GM11168 (cell line): ENCODE data around the gene MOB2.

Source experiments
- in situ Hi-C: fragments of 300-500 bp; cut with MboI; formaldehyde crosslinking; loops from one replicate; pipeline ENCODE4 v1.12.0; 2022; ENCODE audit warnings: low sequenced_read_pairs; ENCODE audit not compliant: unreplicated experiment

The MOB2 gene

DNA sequence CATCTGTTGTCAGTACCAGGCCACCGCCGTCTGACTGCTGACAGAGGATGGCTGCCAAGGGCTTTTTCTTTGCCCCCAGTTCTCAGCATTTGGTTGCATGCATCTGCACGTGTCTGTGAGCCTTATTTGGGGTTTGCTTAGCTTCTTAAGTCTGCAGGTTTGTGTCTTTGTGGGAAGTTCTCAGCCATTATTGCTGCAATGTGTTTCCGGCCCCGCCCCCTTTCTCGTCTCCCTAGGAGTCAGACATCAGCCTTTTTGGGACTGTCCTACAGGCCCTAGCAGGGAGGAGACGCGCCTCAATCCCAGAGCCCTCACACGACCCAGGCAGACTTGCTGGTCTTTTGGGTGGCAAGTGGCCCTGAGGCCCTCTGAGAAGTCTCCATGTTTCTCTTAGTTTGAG is 8.0 kb downstream of the MOB2 start:
- in situ Hi-C loops = no loop called here

DNA sequence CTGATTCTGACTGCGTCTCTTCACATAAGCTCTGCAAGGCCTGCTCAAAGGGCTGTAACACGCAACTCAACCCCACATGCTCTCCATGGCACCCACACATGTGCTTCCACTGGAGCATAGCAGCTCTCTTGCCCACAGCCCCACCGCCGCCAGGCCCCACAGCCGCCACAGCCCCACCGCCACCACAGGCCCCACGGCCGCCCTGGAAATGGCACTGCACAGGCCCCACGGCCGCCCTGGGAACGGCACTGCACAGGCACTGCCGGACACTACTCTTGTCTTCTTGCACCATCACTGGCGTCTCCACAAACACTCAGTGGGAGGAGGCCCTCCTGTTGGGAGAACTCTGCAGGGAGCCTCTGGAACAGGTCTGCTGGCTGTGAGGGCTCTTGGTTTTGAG is 8.6 kb downstream of the MOB2 start:
- in situ Hi-C loops = no loop called here

DNA sequence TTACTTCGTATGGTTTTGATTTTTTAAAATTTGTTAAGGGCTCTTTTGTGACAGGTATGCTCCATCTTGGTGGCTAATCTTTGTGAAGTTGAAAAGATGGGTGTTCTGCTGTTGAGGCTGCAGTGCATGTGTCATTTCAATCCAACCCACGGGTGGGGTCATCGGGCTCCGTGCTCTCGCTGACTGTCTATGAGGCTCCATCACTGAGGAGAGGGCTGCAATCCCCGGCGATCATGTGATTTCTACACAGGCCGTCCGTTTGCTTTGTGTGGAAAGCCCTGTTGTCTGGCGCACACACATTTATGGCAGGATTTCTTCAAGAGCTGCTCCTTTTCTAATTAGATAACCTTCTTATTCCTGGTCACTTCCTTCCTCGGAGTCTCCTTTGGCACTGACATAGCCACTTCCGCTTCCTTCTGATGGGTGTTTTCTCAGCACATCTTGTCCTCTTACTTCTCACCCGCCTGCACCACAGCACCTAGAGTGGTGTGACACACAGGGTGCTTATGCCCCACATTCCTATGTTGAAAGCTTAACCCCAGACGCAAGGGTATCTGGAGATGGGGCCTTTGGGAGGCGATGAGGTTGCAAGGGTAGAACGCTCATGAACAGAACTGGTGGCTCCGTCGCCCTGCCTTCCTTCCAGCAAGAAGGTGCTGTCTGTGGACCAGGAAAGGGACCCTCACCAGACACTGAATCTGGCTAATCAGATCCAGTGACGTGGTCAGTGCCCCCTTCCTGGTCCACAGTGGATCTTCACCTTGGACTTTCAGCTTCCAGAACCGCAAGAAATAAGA is 9.4 kb downstream of the MOB2 start:
- in situ Hi-C loops = no loop called here

DNA sequence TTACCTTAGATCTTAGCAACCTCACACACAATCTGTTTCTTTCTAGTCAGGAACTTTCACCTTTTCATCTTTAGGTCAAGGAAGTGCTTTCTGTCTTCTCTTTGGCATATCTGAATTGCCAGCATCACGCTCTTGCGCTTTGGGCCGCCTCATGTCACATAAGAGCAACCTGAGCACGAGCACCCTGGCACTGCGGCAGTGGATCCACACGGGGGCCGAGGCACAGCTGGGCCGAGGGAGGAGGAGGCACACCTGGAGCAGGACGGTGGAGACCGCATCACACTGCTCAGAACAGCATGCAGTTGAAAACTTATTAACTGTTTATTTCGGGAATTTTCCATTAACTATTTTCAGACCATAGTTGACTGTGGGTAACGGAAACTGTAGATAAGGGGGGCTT is 10.7 kb downstream of the MOB2 start:
- in situ Hi-C loops = no loop called here

DNA sequence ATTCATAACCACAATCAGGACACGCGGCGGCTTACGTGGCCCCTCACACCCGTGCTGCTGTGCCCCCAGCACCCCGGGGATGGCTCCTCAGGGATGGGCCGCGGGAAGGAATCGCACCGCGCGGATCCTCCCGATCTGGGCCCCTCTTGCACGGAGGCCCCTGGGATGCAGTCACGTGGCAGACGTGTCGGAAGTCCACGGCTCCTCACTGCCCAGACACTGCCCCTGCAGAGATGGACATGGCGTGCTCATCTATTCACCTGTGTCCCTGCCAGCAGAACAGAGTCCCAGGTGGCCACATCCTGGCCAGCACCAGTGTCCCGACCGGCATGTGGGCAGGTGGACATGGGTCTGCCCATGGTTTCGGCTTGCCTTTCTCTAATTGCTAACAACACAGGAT is 12.8 kb downstream of the MOB2 start:
- in situ Hi-C loops = no loop called here

DNA sequence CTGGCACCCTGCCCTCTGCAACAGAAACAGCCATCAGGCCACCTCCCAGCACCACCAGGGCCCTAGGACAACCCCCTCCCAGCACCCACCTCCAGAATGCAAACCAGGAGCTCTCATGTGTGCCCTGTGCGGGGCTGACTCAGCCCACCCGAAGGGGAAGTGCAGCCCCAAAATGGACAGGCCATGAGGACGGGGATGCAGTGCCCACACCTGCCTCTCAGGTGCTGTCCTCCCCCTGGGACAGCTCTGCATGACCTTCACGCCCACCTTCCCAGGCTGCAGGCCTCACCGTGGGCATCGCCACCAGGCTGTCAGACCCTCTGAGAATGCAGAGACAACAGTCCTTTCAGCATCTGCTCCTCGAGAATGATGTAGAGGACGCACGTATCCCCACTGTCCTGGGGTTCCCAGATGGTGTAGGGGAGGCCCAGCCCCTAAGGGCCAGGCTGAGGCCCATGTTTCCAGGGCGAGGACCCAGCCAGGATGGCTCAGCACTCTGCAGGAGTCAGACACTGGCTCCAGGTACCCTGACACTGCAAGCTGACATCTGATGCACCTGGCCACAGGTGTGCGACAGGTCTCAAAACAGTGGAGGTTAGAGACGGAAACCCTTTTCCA is 13.5 kb downstream of the MOB2 start:
- in situ Hi-C loops = no loop called here

DNA sequence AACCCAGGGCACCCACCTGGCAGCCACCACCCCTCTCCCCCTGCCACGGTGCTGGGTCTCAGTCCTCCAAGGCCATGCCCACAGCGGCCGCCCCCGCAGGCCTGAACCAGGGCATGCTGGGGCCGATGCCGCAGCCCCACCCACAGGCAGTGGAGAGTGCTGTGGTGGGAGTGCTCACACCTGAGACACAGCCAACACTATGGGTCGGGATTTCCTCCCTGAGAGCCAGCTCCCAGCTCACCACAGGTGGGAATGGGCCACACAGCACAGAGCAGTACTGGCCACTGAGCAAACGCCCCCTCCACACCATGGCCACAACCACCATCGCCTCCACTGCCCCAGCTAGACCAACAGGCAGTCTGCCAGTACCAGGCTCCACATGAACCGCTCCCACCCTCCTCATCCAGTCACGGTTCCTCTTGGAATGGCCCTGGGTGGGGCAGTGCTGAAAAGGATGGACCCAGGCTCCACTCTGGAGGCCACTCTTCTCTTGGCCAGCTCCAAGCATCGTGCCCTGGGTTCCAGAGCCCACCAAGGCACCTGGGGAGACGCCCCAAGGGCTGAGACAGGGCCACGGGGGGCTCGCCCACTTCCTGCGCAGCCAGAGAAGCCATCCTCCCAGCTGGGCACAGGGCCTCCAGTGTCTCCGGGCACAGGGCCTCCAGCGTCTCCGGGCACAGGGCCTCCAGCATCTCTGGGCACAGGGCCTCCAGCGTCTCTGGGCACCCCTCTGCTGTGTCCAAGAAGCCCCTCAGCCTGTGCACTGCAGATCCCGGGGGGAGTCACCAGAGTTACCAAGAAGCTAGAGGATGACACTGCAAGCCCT is 14.2 kb downstream of the MOB2 start:
- in situ Hi-C loops = no loop called here

DNA sequence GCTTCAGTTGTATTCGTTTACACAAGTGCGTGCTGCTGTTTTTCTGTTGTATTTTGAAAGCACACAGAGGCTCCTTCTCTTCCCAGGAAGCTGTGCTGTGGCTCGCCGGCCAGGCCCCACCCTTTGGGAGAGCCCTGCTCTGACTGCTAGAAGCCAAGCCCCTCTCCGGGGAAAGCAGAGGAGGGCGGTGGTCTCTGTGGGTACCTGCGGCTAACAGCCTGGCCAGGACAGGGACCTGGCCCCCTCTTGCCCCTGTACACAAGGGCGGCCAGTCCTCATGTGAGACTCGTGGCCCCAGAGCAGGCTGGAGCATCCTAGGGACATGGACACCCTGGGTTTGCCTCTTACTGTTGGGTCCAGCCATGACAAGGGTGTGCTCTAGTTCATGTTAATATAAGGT is 14.8 kb downstream of the MOB2 start:
- in situ Hi-C loops = no loop called here

DNA sequence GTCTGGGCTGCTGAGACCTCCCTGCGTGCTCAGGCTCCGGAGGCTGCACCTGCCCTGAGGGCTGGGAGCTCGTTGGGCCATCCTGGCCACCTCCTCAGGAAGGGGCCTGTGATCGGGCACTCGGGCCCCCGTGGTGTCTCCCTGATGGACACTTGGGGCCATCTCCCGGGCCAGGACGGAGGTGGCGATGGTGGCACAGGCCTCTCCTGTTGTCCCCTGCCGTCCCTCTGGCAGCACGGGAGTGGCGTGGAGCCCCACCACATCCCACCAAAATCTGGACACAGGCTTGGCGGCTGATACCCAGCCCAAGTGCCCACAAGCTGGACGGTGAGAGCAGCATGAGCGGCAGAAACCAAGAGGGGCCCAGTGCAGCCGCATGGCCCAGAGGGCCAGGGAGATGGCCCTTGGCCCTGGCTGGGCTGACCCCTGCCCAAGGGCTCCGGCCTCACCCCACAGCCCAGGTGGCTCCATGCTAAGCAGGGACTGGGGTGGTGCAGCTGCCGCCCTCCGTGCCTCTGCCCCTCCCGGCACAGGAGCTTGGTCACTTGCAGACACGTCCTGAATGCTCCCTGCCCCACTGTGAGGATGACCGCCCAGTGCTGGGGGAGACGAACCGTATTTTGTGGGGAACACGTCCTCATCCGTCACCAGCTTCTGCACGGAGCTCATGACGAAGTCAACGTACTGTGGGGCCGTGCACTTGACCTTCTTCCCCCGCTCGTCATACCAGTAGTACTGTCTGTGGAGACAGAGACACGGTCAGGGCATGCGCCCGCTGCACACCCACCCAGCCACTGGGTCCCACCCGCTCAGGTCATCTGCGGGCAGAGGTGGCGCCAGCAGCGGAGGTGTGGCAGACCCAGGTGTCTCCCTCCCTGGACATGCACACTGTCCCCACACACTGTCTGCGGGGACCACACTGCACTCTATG is 15.6 kb downstream of the MOB2 start:
- in situ Hi-C loops = no loop called here

DNA sequence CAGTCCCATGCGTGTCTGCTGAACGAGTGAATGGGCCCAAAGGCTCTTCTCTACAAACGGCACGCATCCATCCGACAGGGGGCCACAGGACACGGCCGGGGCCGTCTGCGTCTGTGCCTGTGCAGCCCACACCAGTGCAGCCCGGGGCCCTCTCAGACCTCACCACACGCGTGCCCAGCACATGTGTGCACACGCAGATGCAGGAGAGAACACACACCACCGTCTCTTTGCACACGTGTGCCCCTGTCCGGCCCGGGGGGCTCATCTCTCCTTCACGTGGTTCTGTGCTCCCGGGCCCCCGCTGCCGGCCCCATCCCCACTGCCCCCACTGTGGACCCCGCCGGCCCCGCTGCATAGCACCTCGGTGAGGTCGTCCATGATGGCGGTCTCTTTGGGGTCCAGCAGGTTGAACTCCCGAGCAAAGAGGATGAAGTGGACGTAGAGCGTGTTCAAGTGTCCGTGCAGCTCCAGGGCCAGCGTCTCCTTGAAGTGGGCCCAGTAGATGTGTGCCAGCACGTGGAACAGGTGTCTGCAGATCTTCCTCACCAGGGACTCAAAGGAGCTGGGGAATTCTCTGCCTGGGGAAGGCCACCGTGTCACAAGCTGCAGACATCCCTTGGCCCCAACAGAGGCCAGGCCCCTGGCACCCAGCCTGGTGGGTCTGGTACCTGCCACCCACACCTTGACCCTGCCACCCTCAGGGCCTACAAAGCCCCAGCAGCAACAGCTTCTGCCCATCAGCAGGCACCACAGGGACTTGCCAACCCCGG is 16.5 kb downstream of the MOB2 start:
- in situ Hi-C loops = no loop called here

DNA sequence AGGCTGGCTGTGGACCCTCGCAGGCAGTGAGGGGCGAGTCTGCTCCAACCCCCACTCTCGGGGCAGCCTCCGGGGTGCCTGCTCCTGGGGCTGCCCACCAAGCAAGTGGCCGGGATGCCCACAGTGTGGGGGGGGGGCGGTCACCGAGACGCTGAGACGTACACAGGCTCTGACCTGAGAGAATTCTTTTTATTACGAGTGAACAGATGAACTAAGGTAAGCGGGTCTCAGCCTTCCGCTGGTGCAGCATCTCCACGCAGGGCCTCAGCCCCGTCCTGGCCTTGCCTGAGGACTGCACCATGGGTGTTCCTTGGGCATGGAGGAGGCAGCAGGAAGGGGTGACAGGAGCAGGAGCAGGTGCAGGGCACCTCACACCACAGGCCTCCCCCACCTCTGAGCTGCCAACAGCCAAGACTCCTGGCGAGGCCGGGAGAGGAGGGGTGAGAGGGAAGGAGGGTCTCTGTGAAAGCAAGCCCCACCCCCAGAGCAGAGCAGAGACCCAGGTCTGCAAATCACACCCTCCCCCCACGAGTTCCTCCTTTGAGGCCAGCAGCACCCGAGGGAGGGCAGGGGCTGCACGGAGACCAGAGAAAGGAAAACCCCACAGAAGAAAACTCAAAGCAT is 17.2 kb downstream of the MOB2 start:
- in situ Hi-C loops = no loop called here

DNA sequence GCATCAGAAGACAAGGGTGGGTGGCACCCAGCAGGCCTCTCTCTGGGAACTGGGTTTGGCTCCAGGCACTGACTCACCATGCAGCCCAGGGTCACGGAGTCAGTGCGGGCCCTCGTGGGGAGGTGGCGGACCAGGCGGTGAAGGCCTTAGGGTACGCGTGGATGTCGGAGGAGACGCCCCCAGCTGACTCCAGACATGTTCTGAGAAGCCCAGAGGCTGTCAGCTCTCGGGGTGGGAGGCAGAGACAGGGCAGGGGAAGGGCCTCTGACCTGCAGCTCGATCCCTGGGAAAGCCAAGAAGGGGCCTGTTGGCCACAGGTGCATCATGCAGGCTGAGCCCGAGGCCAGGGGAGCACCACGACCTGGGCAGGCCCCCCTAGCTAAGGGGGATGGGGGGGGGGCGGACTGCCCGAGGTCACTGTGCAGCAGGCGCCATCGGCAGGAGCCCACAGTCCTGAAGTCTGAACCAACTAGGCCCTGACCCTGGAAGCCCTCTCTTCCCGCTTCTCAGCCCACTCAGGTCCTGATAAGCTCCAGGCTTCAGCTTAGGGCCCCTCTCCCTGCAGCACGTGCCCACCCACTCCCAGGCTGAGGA is 18.0 kb downstream of the MOB2 start:
- in situ Hi-C loops = no loop called here

DNA sequence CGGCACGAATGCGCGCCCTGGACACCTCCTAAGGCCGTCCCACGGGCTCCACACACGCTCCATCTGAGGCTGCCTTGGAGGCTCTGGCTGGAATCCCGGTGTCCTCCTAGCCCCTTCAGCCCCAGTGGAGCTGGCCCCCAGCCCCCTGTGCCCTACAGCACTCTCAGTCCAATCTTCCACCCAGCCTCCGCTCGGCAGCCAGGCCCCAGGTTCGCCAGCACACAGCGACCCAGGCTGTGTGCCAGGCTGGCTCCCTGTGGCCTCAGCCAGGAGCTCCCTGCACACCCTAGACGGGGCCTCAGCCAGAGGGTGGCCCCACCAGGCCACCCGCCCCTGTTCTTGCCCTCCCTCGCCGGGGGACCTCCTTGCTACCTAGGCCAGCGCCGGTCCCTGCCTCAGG is 18.6 kb downstream of the MOB2 start:
- in situ Hi-C loops = no loop called here

DNA sequence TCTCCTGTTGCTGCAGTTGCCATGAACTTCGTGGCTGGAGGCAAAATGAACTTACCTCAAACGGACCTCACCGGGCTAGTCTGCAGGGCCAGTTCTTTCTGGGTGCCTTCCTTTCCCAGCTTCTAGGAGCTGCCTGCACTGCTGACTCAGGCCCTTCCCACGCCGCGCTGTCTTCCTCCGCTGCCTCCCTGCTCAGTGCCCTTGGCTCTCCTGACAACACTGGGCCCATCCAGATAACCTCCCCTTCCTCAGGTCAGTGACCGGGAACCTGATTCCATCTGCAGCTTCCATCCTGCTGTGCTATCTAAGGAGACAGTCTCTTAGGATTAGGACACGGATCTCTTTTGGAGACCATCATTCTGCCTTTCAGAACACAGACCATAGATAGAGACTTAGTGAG is 19.3 kb downstream of the MOB2 start:
- in situ Hi-C loops = no loop called here

DNA sequence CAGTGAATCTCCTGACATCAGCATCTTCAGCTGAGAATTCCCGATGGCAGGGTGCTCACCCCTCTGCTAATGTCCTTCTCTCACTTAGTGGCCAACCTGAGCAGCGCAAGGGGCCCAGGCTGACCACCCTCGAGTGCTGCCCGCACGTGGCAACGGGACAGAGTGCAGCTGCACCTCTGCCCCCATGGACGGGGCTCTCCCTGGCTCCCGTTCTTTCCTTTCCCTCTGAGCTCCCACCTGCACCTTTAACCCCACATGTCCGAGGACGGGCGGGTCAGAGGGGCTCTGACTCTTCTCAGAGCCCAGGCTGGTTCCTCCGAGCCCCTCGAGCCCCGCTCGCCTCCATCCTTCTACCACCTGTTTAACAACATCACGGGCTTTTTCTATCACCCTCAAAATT is 19.8 kb downstream of the MOB2 start:
- in situ Hi-C loops = no loop called here

DNA sequence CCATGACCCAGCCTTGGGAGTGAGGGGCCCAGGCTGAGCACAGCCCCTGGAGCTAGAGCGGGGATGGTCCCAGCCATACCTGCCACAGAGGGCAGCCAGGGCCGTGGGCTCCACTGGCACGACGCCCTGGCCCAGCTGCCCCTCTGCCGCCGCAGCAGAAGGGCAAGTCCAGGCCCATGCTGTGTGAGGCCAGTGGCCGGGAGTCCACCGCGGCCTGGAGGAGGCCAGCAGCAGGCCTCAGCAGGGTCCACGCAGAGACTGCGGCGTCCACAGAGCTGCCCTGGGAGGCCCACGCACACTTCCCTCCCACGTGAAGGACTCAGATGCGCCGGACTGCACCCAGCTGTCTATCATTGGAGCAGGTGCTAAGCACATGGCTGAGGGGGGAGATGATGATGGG is 23.5 kb downstream of the MOB2 start:
- in situ Hi-C loops = no loop called here

DNA sequence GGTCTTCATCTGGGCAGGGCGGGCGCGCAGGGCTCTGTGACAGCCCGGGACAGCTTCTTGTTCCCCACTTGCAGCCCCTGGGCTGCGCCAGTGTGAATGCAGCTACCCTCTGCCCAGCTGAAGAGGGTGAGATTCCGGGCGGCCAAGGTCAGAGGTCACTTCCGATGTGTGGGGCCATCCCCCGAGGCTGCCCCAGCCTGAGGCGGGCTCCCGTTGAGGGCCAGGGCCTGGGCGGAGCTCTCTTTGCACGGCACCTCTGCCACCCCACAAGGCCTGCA is 23.9 kb downstream of the MOB2 start:
- in situ Hi-C loops = no loop called here

DNA sequence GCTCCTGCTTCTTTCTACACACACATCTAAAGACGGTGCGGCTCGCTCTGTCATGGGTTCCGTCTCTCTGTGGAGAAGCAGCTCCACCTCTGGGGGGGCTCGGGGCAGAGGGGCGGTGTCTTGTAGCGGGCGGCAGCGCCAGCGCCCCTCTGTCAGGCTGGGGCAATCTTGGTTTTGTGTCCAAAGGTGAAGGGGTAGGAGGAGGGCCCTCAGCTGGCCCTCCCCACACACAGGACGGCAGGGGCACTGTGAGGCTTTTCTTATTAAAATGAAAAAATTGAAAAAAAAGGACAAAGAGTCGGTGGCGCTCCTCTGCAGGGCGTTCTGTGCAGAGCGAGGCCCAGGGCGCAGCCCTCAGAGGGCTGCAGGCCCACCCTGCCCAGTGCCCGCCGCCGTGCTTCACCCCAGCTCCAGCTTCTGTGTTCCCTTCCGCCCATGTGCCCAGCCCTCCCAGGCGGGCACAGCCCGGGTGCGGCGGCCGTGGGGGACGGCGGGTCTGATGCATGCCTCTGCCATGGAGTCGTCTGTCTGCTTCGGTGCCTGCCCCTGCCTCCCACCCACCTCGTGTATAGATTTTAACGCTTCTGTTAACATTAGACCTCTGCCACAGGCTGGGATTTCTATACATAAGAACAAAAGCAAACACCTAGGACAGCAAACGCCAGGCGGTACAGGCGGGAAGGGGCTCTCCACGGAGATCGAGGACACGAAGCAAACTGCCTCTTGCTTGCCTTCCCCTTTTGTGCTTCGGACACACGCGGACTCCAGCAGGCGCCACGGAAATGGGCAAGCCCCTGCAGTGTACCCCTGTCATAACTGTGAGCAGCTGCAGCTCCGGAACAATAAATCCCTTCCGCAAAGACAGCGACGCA is 24.5 kb downstream of the MOB2 start:
- in situ Hi-C loops = no loop called here
